HTR-8/SVneo (cell line): ENCODE data around the gene EEF1AKMT3.

ENCODE experiments used
- DNase-seq: peaks from one replicate; pipeline ENCODE4 v3.0.0; 2011; ENCODE audit warnings: low spot score, mixed read lengths; ENCODE audit not compliant: insufficient read length
- FAIRE-seq: peaks from 2 replicates; lab custom pipeline; 2011; peaks lifted over from hg19 to GRCh38; lab: Jason Lieb, UNC

The EEF1AKMT3 gene

GRCh38 chr12:57749061-57749460 lies 23.4 kb upstream of the EEF1AKMT3 start:
- DNase-seq (no peak), FAIRE-seq (no peak)

GRCh38 chr12:57750561-57751431 lies 21.6 kb upstream of the EEF1AKMT3 start:
- DNase-seq: no peak
- no peak for FAIRE-seq

- FAIRE-seq: no peak
- DNase-seq: no peak
These were observed 21.0 kb upstream of the EEF1AKMT3 start for GRCh38 chr12:57751432-57751787.

GRCh38 chr12:57751788-57752667 lies 20.4 kb upstream of the EEF1AKMT3 start, which contains the start of gene CDK4:
TSS of gene CDK4 (minus strand) at chr12:57752310. CDS start at chr12:57751717, 593 bp downstream.
- peak; percentile 99 for FAIRE-seq

GRCh38 chr12:57752668-57753000 lies 19.8 kb upstream of the EEF1AKMT3 start:
- DNase-seq (no peak), FAIRE-seq (no peak)

More at GRCh38 chr12:57751788-57752667, 20.4 kb upstream of the EEF1AKMT3 start, which contains the start of gene CDK4:
- DNase-seq: peak; percentile 95

- DNase-seq (no peak), FAIRE-seq (no peak)
These were observed 18.6 kb upstream of the EEF1AKMT3 start for GRCh38 chr12:57753756-57754337.

GRCh38 chr12:57754411-57755193 lies 17.8 kb upstream of the EEF1AKMT3 start, which contains the start of gene MARCHF9:
TSS of gene MARCHF9 (plus strand) at chr12:57755103. CDS start at chr12:57755529, 426 bp downstream.
- DNase-seq (no peak), FAIRE-seq (peak; percentile 82)

- no peak for DNase-seq
- no peak for FAIRE-seq
These were observed 17.3 kb upstream of the EEF1AKMT3 start for GRCh38 chr12:57755194-57755453.

GRCh38 chr12:57755454-57756372 lies 16.7 kb upstream of the EEF1AKMT3 start:
- DNase-seq: no peak
- FAIRE-seq: no peak

- no peak for FAIRE-seq
- no peak for DNase-seq
These were observed 15.7 kb upstream of the EEF1AKMT3 start for GRCh38 chr12:57756406-57757341.

GRCh38 chr12:57757771-57758170 lies 14.6 kb upstream of the EEF1AKMT3 start:
- FAIRE-seq (no peak), DNase-seq (no peak)

- FAIRE-seq: no peak
- DNase-seq: no peak
These were observed 13.7 kb upstream of the EEF1AKMT3 start for GRCh38 chr12:57758552-57759359.

GRCh38 chr12:57759360-57759980 lies 12.9 kb upstream of the EEF1AKMT3 start:
- DNase-seq: no peak
- peak; percentile 16 for FAIRE-seq

GRCh38 chr12:57760347-57760982 lies 11.9 kb upstream of the EEF1AKMT3 start:
- FAIRE-seq (no peak), DNase-seq (no peak)

- no peak for FAIRE-seq
These were observed 10.9 kb upstream of the EEF1AKMT3 start for GRCh38 chr12:57761391-57761998.

GRCh38 chr12:57762463-57762862 lies 10.0 kb upstream of the EEF1AKMT3 start:
- DNase-seq: no peak
- no peak for FAIRE-seq

More at GRCh38 chr12:57761391-57761998, 10.9 kb upstream of the EEF1AKMT3 start:
- no peak for DNase-seq
